ENCODE data around the gene PET100. TPM values are rescaled to one million over a fixed set of nuclear protein-coding genes. Genes with fewer than 3 reads are reported as not detected.

The PET100 gene
- total RNA-seq, 1 experiment from 2014 or later = 126 TPM

DNA sequence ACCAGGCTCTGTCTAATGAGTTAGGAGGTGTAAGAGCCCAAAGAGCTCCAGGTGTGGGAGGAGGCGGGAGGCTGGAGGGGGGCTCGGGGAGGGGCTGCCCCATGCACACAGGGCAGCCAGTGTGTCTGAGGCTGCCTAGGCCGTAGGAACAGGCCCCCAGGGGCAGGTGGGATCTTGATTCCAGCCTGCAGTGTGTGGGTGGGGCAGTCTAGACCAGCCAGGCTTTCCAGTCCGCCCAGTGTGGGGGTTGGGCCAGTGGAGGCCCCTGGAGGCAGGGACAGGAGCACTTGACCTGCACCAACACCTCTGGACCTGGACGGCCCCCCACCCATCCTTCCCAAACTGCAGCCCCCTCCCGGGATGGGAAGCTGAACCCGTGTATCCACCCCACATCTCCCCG, 39.3 kb upstream of the PET100 start:
- no peak overlapping the region for H3K27ac ChIP-seq (ENCODE audit: low read depth, low read length)
- H3K9me2 ChIP-seq (ENCODE audit: insufficient read depth) = no peaks in the 10 kb centered on the region
- CTCF ChIA-PET = no interaction called here
- intact Hi-C loops (cut with micrococcal nuclease) = no loop called here
- 0 out of 2 replicates have a peak, but pooled peaks have one; percentile 38 for ATAC-seq
- RAD21 ChIA-PET (ENCODE audit: low non-redundant PET in 1 of 2, low total read pairs in 2 of 2, uncharacterized antibody in 2 of 2, unreplicated experiment in 2 of 2) = no interaction called here
- BruUV-seq (replicated peaks) = no TSS peak
- no peak overlapping the region for H3K4me3 ChIP-seq (replicated peaks in 1 of 2; ENCODE audit: low read depth in 1 of 2, low read length in 2 of 2)
- H3K79me2 ChIP-seq (ENCODE audit: insufficient read depth, low read length) = no peaks in the 10 kb centered on the region
- no peaks in the 10 kb centered on the region for H3K9me3 ChIP-seq (ENCODE audit: control insufficient read depth in 1 of 2, insufficient read depth in 1 of 2, low read depth in 1 of 2, low read length in 2 of 2)
- no peak overlapping the region for H2AFZ ChIP-seq (ENCODE audit: low read depth, low read length, poor library complexity, severe bottlenecking)
- TF ChIP-seq FOSL1 (IDR thresholded peaks at IDR 0.05; ENCODE audit: low read depth) = no peak
- TF ChIP-seq POLR2AphosphoS5 (IDR thresholded peaks at IDR 0.05; ENCODE audit: low read depth, low read length) = no peak
- TF ChIP-seq SP1 (IDR thresholded peaks at IDR 0.05; ENCODE audit: low read depth) = no peak
- TF ChIP-seq, protein P1, sequence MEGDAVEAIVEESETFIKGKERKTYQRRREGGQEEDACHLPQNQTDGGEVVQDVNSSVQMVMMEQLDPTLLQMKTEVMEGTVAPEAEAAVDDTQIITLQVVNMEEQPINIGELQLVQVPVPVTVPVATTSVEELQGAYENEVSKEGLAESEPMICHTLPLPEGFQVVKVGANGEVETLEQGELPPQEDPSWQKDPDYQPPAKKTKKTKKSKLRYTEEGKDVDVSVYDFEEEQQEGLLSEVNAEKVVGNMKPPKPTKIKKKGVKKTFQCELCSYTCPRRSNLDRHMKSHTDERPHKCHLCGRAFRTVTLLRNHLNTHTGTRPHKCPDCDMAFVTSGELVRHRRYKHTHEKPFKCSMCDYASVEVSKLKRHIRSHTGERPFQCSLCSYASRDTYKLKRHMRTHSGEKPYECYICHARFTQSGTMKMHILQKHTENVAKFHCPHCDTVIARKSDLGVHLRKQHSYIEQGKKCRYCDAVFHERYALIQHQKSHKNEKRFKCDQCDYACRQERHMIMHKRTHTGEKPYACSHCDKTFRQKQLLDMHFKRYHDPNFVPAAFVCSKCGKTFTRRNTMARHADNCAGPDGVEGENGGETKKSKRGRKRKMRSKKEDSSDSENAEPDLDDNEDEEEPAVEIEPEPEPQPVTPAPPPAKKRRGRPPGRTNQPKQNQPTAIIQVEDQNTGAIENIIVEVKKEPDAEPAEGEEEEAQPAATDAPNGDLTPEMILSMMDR (IDR thresholded peaks at IDR 0.05 in 2 of 3, conservative IDR thresholded peaks at IDR 0.05 in 1 of 3; ENCODE audit: borderline replicate concordance in 1 of 3, insufficient read depth in 1 of 3, low read depth in 2 of 3, low read length in 2 of 3) = no peak
- TF ChIP-seq ZFX (IDR thresholded peaks at IDR 0.05) = no peak
- no peak for TF ChIP-seq ZNF274 (IDR thresholded peaks at IDR 0.05; ENCODE audit: low read depth, low read length)
- no peak for TF ChIP-seq YY1 (IDR thresholded peaks at IDR 0.05; ENCODE audit: extremely low read depth, insufficient replicate concordance, low read depth, low read length)
- no peak for TF ChIP-seq RAD21 (IDR thresholded peaks at IDR 0.05; ENCODE audit: low read depth)
- TF ChIP-seq, protein P2, sequence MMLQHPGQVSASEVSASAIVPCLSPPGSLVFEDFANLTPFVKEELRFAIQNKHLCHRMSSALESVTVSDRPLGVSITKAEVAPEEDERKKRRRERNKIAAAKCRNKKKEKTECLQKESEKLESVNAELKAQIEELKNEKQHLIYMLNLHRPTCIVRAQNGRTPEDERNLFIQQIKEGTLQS (IDR thresholded peaks at IDR 0.05) = no peak
- H3K9ac ChIP-seq (ENCODE audit: low read length) = no peak overlapping the region
- POLR2A ChIA-PET = no interaction called here
- H3K4me2 ChIP-seq (ENCODE audit: low read length) = peak overlapping the region; percentile 39
- H4K20me1 ChIP-seq (ENCODE audit: insufficient read depth) = no peaks in the 10 kb centered on the region
- DNase-seq (ENCODE audit: low read depth, low spot score) = no peak
- peaks cover under 1 to 19% of the 10 kb centered on the region in 2 experiments for H3K4me1 ChIP-seq (ENCODE audit: control insufficient read depth in 1 of 2, insufficient read depth in 2 of 2, low read length in 2 of 2)
- no peaks in the 10 kb centered on the region for H3K36me3 ChIP-seq (ENCODE audit: control insufficient read depth in 1 of 2, insufficient read depth in 2 of 2, low read length in 2 of 2)
- H3K27me3 ChIP-seq (ENCODE audit: insufficient read depth, low read length) = no peaks in the 10 kb centered on the region
